Measurements from ENCODE around the gene MYO5B. TPM values are rescaled to one million over a fixed set of nuclear protein-coding genes. Genes with fewer than 3 reads are reported as not detected.
"Not testable (repeated sequence)": the region's sequence is repeated elsewhere in the genome, so short reads cannot be mapped to it uniquely, and the experiment has no call there.

Gene MYO5B
- polyA plus RNA-seq, 1 donor from 2014 or later = 1.2 TPM

GRCh38 chr18:49819823-49820671, 374.9 kb downstream of the MYO5B start:
- H3K4me3 Mint-ChIP-seq = peak overlapping the region in 2 of 4 donors; percentile 25 to 65
- H3K9me3 Mint-ChIP-seq = no peaks in the 10 kb centered on the region
- peaks cover 2% of the 10 kb centered on the region for H3K36me3 Mint-ChIP-seq
- H3K27me3 Mint-ChIP-seq = no peaks in the 10 kb centered on the region
- H3K4me1 Mint-ChIP-seq = peaks cover 13 to 15% (median 15%) of the 10 kb centered on the region in 3 donors
- H3K27ac Mint-ChIP-seq = peak overlapping the region in 1 of 3 donors; percentile 13

GRCh38 chr18:49819071-49819662, 375.8 kb downstream of the MYO5B start:
- no peak overlapping the region for H3K27ac Mint-ChIP-seq
- H3K4me1 Mint-ChIP-seq = peaks cover 14 to 18% (median 18%) of the 10 kb centered on the region in 3 donors
- peaks cover 2% of the 10 kb centered on the region for H3K36me3 Mint-ChIP-seq
- no peaks in the 10 kb centered on the region for H3K27me3 Mint-ChIP-seq
- no peak overlapping the region for H3K4me3 Mint-ChIP-seq
- no peaks in the 10 kb centered on the region for H3K9me3 Mint-ChIP-seq

- peaks cover 2% of the 10 kb centered on the region for H3K36me3 Mint-ChIP-seq
- peaks cover 18 to 22% (median 19%) of the 10 kb centered on the region in 3 donors for H3K4me1 Mint-ChIP-seq
- no peaks in the 10 kb centered on the region for H3K9me3 Mint-ChIP-seq
- no peaks in the 10 kb centered on the region for H3K27me3 Mint-ChIP-seq
- H3K4me3 Mint-ChIP-seq = peak overlapping the region in 1 of 4 donors; percentile 9
- no peak overlapping the region for H3K27ac Mint-ChIP-seq
Observed at GRCh38 chr18:49817947-49818346, 377.0 kb downstream of the MYO5B start.

- Mint-ChIP-seq H3K27me3 (no peaks in the 10 kb centered on the region), H3K9me3 (no peaks in the 10 kb centered on the region), H3K4me1 (peaks cover 28 to 34% (median 29%) of the 10 kb centered on the region in 3 donors), H3K36me3 (no peaks in the 10 kb centered on the region), H3K27ac (no peak overlapping the region), H3K4me3 (peak overlapping the region in 1 of 4 donors; percentile 80)
Observed at GRCh38 chr18:49815927-49816326, 379.0 kb downstream of the MYO5B start.

- Mint-ChIP-seq H3K36me3 (peaks cover 2% of the 10 kb centered on the region), H3K4me3 (peak overlapping the region; percentile 95 to 99 (median 98)), H3K9me3 (peaks cover 3 to 8% (median 5%) of the 10 kb centered on the region in 3 donors), H3K27ac (peak overlapping the region; percentile 59 to 97 (median 74)), H3K4me1 (peaks cover 17 to 21% (median 20%) of the 10 kb centered on the region in 3 donors), H3K27me3 (no peaks in the 10 kb centered on the region)
Observed at GRCh38 chr18:49814147-49814499, 380.8 kb downstream of the MYO5B start.

- H3K36me3 Mint-ChIP-seq = peaks cover 2% of the 10 kb centered on the region
- H3K27ac Mint-ChIP-seq = peak within 1 kb of the TSS; percentile 59 to 97 (median 74)
- H3K4me3 Mint-ChIP-seq = peak within 1 kb of the TSS; percentile 95 to 99 (median 98)
- H3K27me3 Mint-ChIP-seq = no peaks in the 10 kb centered on the region
- H3K4me1 Mint-ChIP-seq = peaks cover 17 to 21% (median 20%) of the 10 kb centered on the region in 3 donors
- peaks cover 5 to 8% (median 5%) of the 10 kb centered on the region in 3 donors for H3K9me3 Mint-ChIP-seq
Observed at GRCh38 chr18:49813319-49814146, 381.4 kb downstream of the MYO5B start, which contains the start of gene ACAA2. Gene ACAA2, minus strand, starts transcription at chr18:49813533. Its CDS starts 49 bp downstream, at chr18:49813484.

GRCh38 chr18:49813069-49813318, 382.0 kb downstream of the MYO5B start:
- Mint-ChIP-seq H3K4me3 (peak overlapping the region; percentile 95 to 99 (median 98)), H3K27me3 (no peaks in the 10 kb centered on the region), H3K9me3 (peaks cover 5 to 8% (median 6%) of the 10 kb centered on the region in 3 donors), H3K27ac (peak overlapping the region; percentile 59 to 97 (median 74)), H3K4me1 (peaks cover 17 to 21% (median 20%) of the 10 kb centered on the region in 3 donors), H3K36me3 (peaks cover 2% of the 10 kb centered on the region)

GRCh38 chr18:49812286-49813068, 382.5 kb downstream of the MYO5B start:
- Mint-ChIP-seq H3K27me3 (no peaks in the 10 kb centered on the region), H3K4me3 (peak overlapping the region; percentile 95 to 99 (median 98)), H3K36me3 (peaks cover 3% of the 10 kb centered on the region), H3K9me3 (peaks cover 5 to 8% (median 6%) of the 10 kb centered on the region in 3 donors), H3K4me1 (peaks cover 17 to 21% (median 20%) of the 10 kb centered on the region in 3 donors), H3K27ac (peak overlapping the region; percentile 16 to 97 (median 74))

GRCh38 chr18:49811151-49811938, 383.6 kb downstream of the MYO5B start:
- Mint-ChIP-seq H3K36me3 (peaks cover 3% of the 10 kb centered on the region), H3K27ac (no peak overlapping the region), H3K9me3 (peaks cover 5 to 8% (median 6%) of the 10 kb centered on the region in 3 donors), H3K27me3 (no peaks in the 10 kb centered on the region), H3K4me3 (peak overlapping the region in 2 of 4 donors; percentile 41 to 95), H3K4me1 (peaks cover 20 to 21% (median 20%) of the 10 kb centered on the region in 3 donors)

GRCh38 chr18:49808553-49809191, 386.3 kb downstream of the MYO5B start:
- not testable (repeated sequence) for H3K36me3 Mint-ChIP-seq, H3K27ac Mint-ChIP-seq, H3K4me3 Mint-ChIP-seq, H3K27me3 Mint-ChIP-seq, H3K9me3 Mint-ChIP-seq
- peaks cover 10 to 17% (median 13%) of the 10 kb centered on the region in 3 donors for H3K4me1 Mint-ChIP-seq

- Mint-ChIP-seq H3K36me3 (peaks cover 4% of the 10 kb centered on the region), H3K27ac (no peak overlapping the region), H3K4me1 (peaks cover 0 to 6% (median 2%) of the 10 kb centered on the region in 3 donors), H3K27me3 (no peaks in the 10 kb centered on the region), H3K9me3 (peaks cover 0 to 3% (median under 1%) of the 10 kb centered on the region in 3 donors), H3K4me3 (no peak overlapping the region)
Observed at GRCh38 chr18:49804096-49804495, 390.9 kb downstream of the MYO5B start.

- H3K9me3 Mint-ChIP-seq = no peaks in the 10 kb centered on the region
- H3K4me1 Mint-ChIP-seq = peaks cover 0 to 6% (median 2%) of the 10 kb centered on the region in 3 donors
- no peaks in the 10 kb centered on the region for H3K27me3 Mint-ChIP-seq
- H3K27ac Mint-ChIP-seq = no peak overlapping the region
- H3K4me3 Mint-ChIP-seq = no peak overlapping the region
- peaks cover 2% of the 10 kb centered on the region for H3K36me3 Mint-ChIP-seq
Observed at GRCh38 chr18:49802623-49803022, 392.3 kb downstream of the MYO5B start.

GRCh38 chr18:49800491-49800890, 394.5 kb downstream of the MYO5B start:
- not testable (repeated sequence) for H3K27ac Mint-ChIP-seq, H3K27me3 Mint-ChIP-seq, H3K4me3 Mint-ChIP-seq, H3K9me3 Mint-ChIP-seq, H3K36me3 Mint-ChIP-seq, H3K4me1 Mint-ChIP-seq

All from IgD-negative memory B cell (primary cell).